ENCODE data around the gene IREB2. TPM values are rescaled to one million over a fixed set of nuclear protein-coding genes. Genes with fewer than 3 reads are reported as not detected.

The IREB2 gene, protein sequence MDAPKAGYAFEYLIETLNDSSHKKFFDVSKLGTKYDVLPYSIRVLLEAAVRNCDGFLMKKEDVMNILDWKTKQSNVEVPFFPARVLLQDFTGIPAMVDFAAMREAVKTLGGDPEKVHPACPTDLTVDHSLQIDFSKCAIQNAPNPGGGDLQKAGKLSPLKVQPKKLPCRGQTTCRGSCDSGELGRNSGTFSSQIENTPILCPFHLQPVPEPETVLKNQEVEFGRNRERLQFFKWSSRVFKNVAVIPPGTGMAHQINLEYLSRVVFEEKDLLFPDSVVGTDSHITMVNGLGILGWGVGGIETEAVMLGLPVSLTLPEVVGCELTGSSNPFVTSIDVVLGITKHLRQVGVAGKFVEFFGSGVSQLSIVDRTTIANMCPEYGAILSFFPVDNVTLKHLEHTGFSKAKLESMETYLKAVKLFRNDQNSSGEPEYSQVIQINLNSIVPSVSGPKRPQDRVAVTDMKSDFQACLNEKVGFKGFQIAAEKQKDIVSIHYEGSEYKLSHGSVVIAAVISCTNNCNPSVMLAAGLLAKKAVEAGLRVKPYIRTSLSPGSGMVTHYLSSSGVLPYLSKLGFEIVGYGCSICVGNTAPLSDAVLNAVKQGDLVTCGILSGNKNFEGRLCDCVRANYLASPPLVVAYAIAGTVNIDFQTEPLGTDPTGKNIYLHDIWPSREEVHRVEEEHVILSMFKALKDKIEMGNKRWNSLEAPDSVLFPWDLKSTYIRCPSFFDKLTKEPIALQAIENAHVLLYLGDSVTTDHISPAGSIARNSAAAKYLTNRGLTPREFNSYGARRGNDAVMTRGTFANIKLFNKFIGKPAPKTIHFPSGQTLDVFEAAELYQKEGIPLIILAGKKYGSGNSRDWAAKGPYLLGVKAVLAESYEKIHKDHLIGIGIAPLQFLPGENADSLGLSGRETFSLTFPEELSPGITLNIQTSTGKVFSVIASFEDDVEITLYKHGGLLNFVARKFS
- 68.4 and 78.2 TPM in 2 replicates for total RNA-seq (2014; rRNA removed; shearing (Covaris generic))
- 19.2 and 23.4 TPM in 2 replicates for polyA plus RNA-seq (2016; fragmentation: Nextera tagmentation; extraction: Ambion mirVana)
- long read RNA-seq, partial matches to known transcripts: 4 of 5 reads
- long read RNA-seq, other reads (novel, unspliced or antisense): 1 of 5 reads

DNA sequence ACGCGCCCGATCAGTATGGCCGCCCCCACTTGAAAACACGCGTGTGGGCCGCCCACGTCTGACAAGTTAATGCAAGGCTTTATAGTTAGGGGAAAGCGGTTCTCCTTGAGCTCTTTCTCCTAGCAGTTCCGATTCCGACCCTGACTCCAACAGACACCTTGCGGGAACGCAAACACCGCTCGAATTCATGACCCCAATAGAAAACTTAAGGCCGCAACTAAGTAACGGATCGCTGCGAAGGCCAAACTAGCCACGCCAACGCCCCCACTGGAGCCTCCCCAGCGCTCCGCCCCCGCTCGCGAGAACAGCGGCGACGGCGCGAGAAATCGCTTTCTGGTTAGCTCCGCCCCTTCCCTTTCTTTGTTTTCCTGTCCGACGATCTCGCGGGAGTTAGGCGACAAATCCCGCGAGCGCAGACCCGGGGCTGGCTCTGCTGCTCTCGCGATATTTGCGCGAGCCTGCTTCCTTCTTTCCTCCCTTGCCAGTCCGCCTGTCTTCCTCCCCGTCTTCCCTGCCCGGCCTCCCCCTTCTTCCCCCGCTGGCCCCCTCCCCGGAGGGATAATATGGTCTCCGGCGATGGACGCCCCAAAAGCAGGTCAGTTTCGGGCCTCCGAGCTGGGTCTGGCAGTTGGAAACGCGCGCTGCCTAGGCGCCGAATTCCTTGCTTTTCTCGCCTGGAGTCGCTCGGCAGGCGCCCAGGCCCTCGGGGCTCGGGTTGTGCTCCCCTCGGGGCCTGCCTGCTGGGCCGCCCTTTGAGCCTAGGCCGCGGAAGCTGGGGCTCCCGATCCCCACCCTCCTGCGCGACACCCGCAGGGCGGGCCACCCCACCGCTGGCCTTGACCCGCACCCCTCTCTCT is at the start of gene IREB2:
TSS of gene IREB2 (plus strand) at position 455 of the 857 bp plus-strand sequence. CDS start at position 577, 122 bp downstream.
- Mint-ChIP-seq H3K9me3 (no peaks in the 10 kb centered on the region), H3K4me1 (peaks cover 11% of the 10 kb centered on the region), H3K27ac (peak within 1 kb of the TSS; percentile 98), H3K4me3 (peak within 1 kb of the TSS; percentile 80), H3K27me3 (ENCODE audit: insufficient read depth, low read depth, poor library complexity) (peaks cover 2% of the 10 kb centered on the region), H3K36me3 (ENCODE audit: low read depth) (peaks cover 34% of the 10 kb centered on the region)
- H2AFZ ChIP-seq: peak within 1 kb of the TSS; percentile 93; the same call in 1 of the 2 replicates
- H3K79me2 ChIP-seq (replicated peaks; ENCODE audit: insufficient read depth): peaks cover 47% of the 10 kb centered on the region
- peak within 1 kb of the TSS; percentile 78 for H3K4me2 ChIP-seq
- peak; percentile 89 for ATAC-seq
- peak; percentile 99 for DNase-seq (ENCODE audit: low spot score)
- H3K36me3 ChIP-seq (ENCODE audit: insufficient read depth): peaks cover 10% of the 10 kb centered on the region
- no peaks in the 10 kb centered on the region for H3F3A ChIP-seq (replicated peaks; ENCODE audit: low read depth)
- H3K4me1 ChIP-seq (ENCODE audit: insufficient read depth): 0 out of 2 replicates have a peak, but pooled peaks cover 4% of the 10 kb centered on the region
- no peaks in the 10 kb centered on the region for H3K9me2 ChIP-seq (ENCODE audit: insufficient read depth)
- TF ChIP-seq EZH2 (IDR thresholded peaks at IDR 0.05; ENCODE audit: low read depth, unreplicated experiment) (no peak), JUNB (IDR thresholded peaks at IDR 0.05; ENCODE audit: unreplicated experiment) (no peak), STAT1 (IDR thresholded peaks at IDR 0.05; ENCODE audit: unreplicated experiment) (no peak), POLR2AphosphoS5 (IDR thresholded peaks at IDR 0.05; ENCODE audit: low read depth) (peak; percentile 85), ZNF331 (CRISPR knock-in tag; IDR thresholded peaks at IDR 0.05; ENCODE audit: low read depth) (no peak), ZNF114 (CRISPR knock-in tag; IDR thresholded peaks at IDR 0.05) (no peak)
- TF ChIP-seq, protein P1, sequence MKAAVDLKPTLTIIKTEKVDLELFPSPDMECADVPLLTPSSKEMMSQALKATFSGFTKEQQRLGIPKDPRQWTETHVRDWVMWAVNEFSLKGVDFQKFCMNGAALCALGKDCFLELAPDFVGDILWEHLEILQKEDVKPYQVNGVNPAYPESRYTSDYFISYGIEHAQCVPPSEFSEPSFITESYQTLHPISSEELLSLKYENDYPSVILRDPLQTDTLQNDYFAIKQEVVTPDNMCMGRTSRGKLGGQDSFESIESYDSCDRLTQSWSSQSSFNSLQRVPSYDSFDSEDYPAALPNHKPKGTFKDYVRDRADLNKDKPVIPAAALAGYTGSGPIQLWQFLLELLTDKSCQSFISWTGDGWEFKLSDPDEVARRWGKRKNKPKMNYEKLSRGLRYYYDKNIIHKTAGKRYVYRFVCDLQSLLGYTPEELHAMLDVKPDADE (IDR thresholded peaks at IDR 0.05): 0 out of 2 replicates have a peak, but pooled peaks have one; percentile 34
- TF ChIP-seq, protein P2, sequence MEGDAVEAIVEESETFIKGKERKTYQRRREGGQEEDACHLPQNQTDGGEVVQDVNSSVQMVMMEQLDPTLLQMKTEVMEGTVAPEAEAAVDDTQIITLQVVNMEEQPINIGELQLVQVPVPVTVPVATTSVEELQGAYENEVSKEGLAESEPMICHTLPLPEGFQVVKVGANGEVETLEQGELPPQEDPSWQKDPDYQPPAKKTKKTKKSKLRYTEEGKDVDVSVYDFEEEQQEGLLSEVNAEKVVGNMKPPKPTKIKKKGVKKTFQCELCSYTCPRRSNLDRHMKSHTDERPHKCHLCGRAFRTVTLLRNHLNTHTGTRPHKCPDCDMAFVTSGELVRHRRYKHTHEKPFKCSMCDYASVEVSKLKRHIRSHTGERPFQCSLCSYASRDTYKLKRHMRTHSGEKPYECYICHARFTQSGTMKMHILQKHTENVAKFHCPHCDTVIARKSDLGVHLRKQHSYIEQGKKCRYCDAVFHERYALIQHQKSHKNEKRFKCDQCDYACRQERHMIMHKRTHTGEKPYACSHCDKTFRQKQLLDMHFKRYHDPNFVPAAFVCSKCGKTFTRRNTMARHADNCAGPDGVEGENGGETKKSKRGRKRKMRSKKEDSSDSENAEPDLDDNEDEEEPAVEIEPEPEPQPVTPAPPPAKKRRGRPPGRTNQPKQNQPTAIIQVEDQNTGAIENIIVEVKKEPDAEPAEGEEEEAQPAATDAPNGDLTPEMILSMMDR (conservative IDR thresholded peaks at IDR 0.05; ENCODE audit: low read depth in 2 of 2): no peak
- no peaks in the 10 kb centered on the region for H3K27me3 ChIP-seq (ENCODE audit: insufficient read depth)
- H3K27ac ChIP-seq (ENCODE audit: low read depth): peak within 1 kb of the TSS; percentile 93
- peak within 1 kb of the TSS; percentile 82 for H3K4me3 ChIP-seq
- H4K20me1 ChIP-seq (replicated peaks; ENCODE audit: insufficient read depth): peaks cover 5% of the 10 kb centered on the region; the same call in 1 of the 2 replicates

Measured in GM23338 (cell line).